CD4-positive, alpha-beta T cell (primary cell): Measurements from ENCODE around the gene SLITRK3. TPM values are rescaled to one million over a fixed set of nuclear protein-coding genes. Genes with fewer than 3 reads are reported as not detected.

Source experiments
- ATAC-seq: fragments of 200-7000 bp; cut with Tn5 transposase; one replicate; pipeline ENCODE4 v1.10.0; 2022; ENCODE audit warnings: mild to moderate bottlenecking; ENCODE audit not compliant: poor library complexity
- CTCF ChIA-PET: fragments of 350-600 bp; sonication (Branson Sonifier 250); formaldehyde crosslinking; loops from one replicate; lab custom pipeline; 2021; ENCODE audit warnings: antibody characterized with exemption, inconsistent platforms; lab: Charles Lee
- POLR2A ChIA-PET: fragments of 350-600 bp; sonication (Branson Sonifier 250); formaldehyde crosslinking; loops from one replicate; lab custom pipeline; 2021; ENCODE audit warnings: antibody characterized with exemption, inconsistent platforms; lab: Charles Lee
- DNase-seq, 14 experiments: peaks; one replicate each; pipeline ENCODE4 v3.0.0-alpha.2; 2013 to 2020; ENCODE audit warnings: mixed read lengths in 2 of 14
- H3K27ac ChIP-seq, 2 donors: one replicate each; pipeline versions ENCODE4 v1.5.1 to v1.7.0; 2013; ENCODE audit warnings: low read length in 2 of 2, low read depth in 1 of 2, mild to moderate bottlenecking in 1 of 2
- H3K27me3 ChIP-seq, 2 experiments: 1 replicate in 1 of 2; 2 replicates in 1 of 2; pipeline versions ENCODE4 v1.6.1 to v1.7.0; 2013; ENCODE audit warnings: low read length in 2 of 2, control low read depth in 1 of 2, mild to moderate bottlenecking in 1 of 2, moderate library complexity in 1 of 2; ENCODE audit not compliant: insufficient read depth in 2 of 2, control insufficient read depth in 1 of 2
- H3K36me3 ChIP-seq: one replicate; pipeline ENCODE4 v1.6.1; 2013; ENCODE audit warnings: low read length, control low read depth; ENCODE audit not compliant: insufficient read depth
- H3K4me1 ChIP-seq: one replicate; pipeline ENCODE4 v1.6.1; 2013; ENCODE audit warnings: low read length, control low read depth; ENCODE audit not compliant: insufficient read depth
- H3K4me3 ChIP-seq: one replicate; pipeline ENCODE4 v1.5.1; 2013; ENCODE audit warnings: mild to moderate bottlenecking, low read length, moderate library complexity
- H3K9me3 ChIP-seq, 2 experiments: 1 replicate in 1 of 2; 2 replicates in 1 of 2; pipeline versions ENCODE4 v1.6.1 to v1.7.0; 2013; ENCODE audit warnings: low read length in 2 of 2, mild to moderate bottlenecking in 2 of 2, control low read depth in 1 of 2, moderate library complexity in 1 of 2; ENCODE audit not compliant: control insufficient read depth in 1 of 2, insufficient read depth in 1 of 2
- H3K27ac Mint-ChIP-seq: one replicate; pipeline ENCODE4 v1.8.0; 2020; ENCODE audit warnings: mixed read lengths
- H3K27me3 Mint-ChIP-seq: one replicate; pipeline ENCODE4 v1.8.0; 2021; ENCODE audit warnings: mixed read lengths
- H3K36me3 Mint-ChIP-seq: one replicate; pipeline ENCODE4 v1.8.0; 2021; ENCODE audit warnings: low read depth, mixed read lengths
- H3K4me1 Mint-ChIP-seq: one replicate; pipeline ENCODE4 v1.8.0; 2021; ENCODE audit warnings: low read depth, mixed read lengths
- H3K4me3 Mint-ChIP-seq: one replicate; pipeline ENCODE4 v1.8.0; 2020; ENCODE audit warnings: mild to moderate bottlenecking, mixed read lengths
- H3K9me3 Mint-ChIP-seq: one replicate; pipeline ENCODE4 v1.8.0; 2020; ENCODE audit warnings: mixed read lengths
- intact Hi-C, 2 experiments: fragments of 100-400 bp; cut with DNase I in 1 of 2; cut with micrococcal nuclease in 1 of 2; formaldehyde crosslinking; loops; one replicate each; pipeline versions ENCODE4 v1.15.1 to v1.9.0; 2023 to 2025; cut with DNase I, micrococcal nuclease
- total RNA-seq, 174 experiments: library from RNA in 2 of 174; stranded (reverse) in 2 of 174; gene quantifications; one replicate each; pipeline ENCODE4 v1.2.3 and lab custom pipeline; 2021 to 2026
- TF ChIP-seq, protein P1 (sequence below): fragments of 200-600 bp; IDR thresholded peaks from one replicate; pipeline ENCODE4 v1.8.0; 2022; ENCODE audit warnings: antibody characterized with exemption, mild to moderate bottlenecking

The SLITRK3 gene
- total RNA-seq, 2 experiments from 2014 or later = not detected

DNA sequence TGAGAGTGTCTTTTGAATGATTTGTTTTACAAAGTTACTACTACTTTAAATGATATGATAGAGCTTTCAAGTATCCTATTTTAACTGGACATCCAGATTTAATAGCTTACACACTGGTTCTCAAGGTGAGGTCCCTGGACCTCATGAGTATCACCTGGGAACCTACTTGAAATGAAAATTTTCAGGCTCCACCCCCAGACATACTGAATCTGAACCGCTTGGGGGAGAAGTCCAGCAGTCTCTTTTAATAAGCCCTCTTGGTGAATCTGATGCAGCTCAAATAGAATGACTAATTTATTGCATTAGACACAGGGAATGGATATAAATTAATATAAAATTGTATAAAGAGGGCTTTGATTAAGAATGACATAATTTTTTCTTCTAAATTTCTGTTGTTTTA is 29.4 kb upstream of the SLITRK3 start:
- peaks cover 0 to 4% of the 10 kb centered on the region in 2 experiments for H3K9me3 ChIP-seq
- no peaks in the 10 kb centered on the region for H3K36me3 ChIP-seq
- H3K27me3 Mint-ChIP-seq = no peaks in the 10 kb centered on the region
- no peak overlapping the region for H3K27ac ChIP-seq
- no peaks in the 10 kb centered on the region for H3K4me1 Mint-ChIP-seq
- H3K27ac Mint-ChIP-seq = no peak overlapping the region
- H3K9me3 Mint-ChIP-seq = peaks cover 7% of the 10 kb centered on the region
- ChIA-PET CTCF (no interaction called here), POLR2A (no interaction called here)
- no peak for DNase-seq
- no peaks in the 10 kb centered on the region for H3K4me1 ChIP-seq
- TF ChIP-seq, protein P1, sequence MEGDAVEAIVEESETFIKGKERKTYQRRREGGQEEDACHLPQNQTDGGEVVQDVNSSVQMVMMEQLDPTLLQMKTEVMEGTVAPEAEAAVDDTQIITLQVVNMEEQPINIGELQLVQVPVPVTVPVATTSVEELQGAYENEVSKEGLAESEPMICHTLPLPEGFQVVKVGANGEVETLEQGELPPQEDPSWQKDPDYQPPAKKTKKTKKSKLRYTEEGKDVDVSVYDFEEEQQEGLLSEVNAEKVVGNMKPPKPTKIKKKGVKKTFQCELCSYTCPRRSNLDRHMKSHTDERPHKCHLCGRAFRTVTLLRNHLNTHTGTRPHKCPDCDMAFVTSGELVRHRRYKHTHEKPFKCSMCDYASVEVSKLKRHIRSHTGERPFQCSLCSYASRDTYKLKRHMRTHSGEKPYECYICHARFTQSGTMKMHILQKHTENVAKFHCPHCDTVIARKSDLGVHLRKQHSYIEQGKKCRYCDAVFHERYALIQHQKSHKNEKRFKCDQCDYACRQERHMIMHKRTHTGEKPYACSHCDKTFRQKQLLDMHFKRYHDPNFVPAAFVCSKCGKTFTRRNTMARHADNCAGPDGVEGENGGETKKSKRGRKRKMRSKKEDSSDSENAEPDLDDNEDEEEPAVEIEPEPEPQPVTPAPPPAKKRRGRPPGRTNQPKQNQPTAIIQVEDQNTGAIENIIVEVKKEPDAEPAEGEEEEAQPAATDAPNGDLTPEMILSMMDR = no peak
- no peak overlapping the region for H3K4me3 Mint-ChIP-seq
- no peaks in the 10 kb centered on the region for H3K27me3 ChIP-seq
- no peak overlapping the region for H3K4me3 ChIP-seq
- no peaks in the 10 kb centered on the region for H3K36me3 Mint-ChIP-seq
- intact Hi-C loops = no loop called here
- no peak for ATAC-seq

DNA sequence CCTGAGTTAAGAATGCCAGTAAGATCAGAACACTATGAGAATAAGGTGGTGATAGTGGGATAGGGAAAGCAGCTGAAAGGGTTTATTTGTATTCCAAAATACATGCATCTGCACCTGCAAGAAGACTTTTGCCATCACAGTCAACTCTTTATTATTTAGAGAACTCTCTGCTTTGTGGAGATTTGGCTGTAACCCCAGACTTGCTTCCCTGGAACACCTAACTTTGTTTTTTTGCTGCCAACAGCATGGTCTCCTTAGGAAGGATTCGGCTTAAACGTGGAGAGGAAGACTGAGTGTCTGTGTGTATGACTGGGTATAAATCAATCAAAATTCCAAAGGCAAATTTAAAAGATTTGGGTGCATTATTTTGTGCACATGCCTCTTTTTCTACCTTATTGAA is 21.6 kb upstream of the SLITRK3 start:
- H3K27ac ChIP-seq = no peak overlapping the region
- H3K4me1 ChIP-seq = no peaks in the 10 kb centered on the region
- intact Hi-C loops = no loop called here
- TF ChIP-seq, protein P1 = no peak
- Mint-ChIP-seq H3K4me1 (no peaks in the 10 kb centered on the region), H3K36me3 (no peaks in the 10 kb centered on the region), H3K4me3 (no peak overlapping the region), H3K27ac (no peak overlapping the region), H3K9me3 (no peaks in the 10 kb centered on the region), H3K27me3 (no peaks in the 10 kb centered on the region)
- H3K36me3 ChIP-seq = no peaks in the 10 kb centered on the region
- peaks cover 0 to 4% of the 10 kb centered on the region in 2 experiments for H3K9me3 ChIP-seq
- H3K27me3 ChIP-seq = no peaks in the 10 kb centered on the region
- no peak overlapping the region for H3K4me3 ChIP-seq
- POLR2A ChIA-PET = no interaction called here
- CTCF ChIA-PET = no interaction called here
- DNase-seq (no peak), ATAC-seq (no peak)

DNA sequence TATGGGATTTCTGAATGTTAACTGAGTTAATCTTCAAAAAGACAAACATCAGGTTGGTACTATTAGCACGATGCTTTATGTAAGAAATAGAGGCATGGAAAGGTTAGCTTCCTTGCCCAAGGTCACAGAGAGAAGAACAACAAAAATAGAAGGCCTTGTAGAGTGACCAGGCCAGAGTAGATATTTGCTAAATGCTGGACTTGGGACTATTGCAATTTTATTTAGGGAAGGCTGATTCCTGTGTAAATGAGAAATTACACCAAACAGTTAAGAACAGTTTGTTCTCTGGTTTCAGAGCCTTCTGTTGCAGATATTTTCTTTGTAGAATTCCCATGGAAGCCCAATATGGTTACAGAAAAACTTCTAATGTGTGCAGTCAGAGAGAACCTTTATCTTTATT is 16.4 kb upstream of the SLITRK3 start:
- H3K4me1 ChIP-seq = no peaks in the 10 kb centered on the region
- ChIA-PET POLR2A (no interaction called here), CTCF (no interaction called here)
- Mint-ChIP-seq H3K36me3 (no peaks in the 10 kb centered on the region), H3K27ac (no peak overlapping the region), H3K4me1 (no peaks in the 10 kb centered on the region), H3K9me3 (no peaks in the 10 kb centered on the region), H3K4me3 (no peak overlapping the region), H3K27me3 (no peaks in the 10 kb centered on the region)
- H3K9me3 ChIP-seq = no peaks in the 10 kb centered on the region
- no peaks in the 10 kb centered on the region for H3K27me3 ChIP-seq
- H3K27ac ChIP-seq = no peak overlapping the region
- DNase-seq = no peak
- no peaks in the 10 kb centered on the region for H3K36me3 ChIP-seq
- TF ChIP-seq, protein P1 = no peak
- H3K4me3 ChIP-seq = no peak overlapping the region
- ATAC-seq = no peak
- intact Hi-C loops = no loop called here
